Neural crest cell (in vitro differentiated cells): ENCODE measurements around the gene DNAJC13. TPM values are rescaled to one million over a fixed set of nuclear protein-coding genes. Genes with fewer than 3 reads are reported as not detected.

Source experiments
- DNase-seq: peaks from one replicate; pipeline ENCODE4 v3.0.0; 2021; ENCODE audit warnings: low read depth, mixed read lengths, low spot score
- H3K27ac Mint-ChIP-seq: one replicate; pipeline ENCODE4 v1.8.0; 2021; ENCODE audit warnings: mild to moderate bottlenecking, mixed read lengths; ENCODE audit not compliant: unreplicated experiment
- H3K27me3 Mint-ChIP-seq: 2 replicates; pipeline ENCODE4 v1.8.0; 2021; ENCODE audit warnings: low read depth, mild to moderate bottlenecking, mixed read lengths
- H3K36me3 Mint-ChIP-seq: 2 replicates; pipeline ENCODE4 v1.8.0; 2021; ENCODE audit warnings: low read depth, mild to moderate bottlenecking, mixed read lengths
- H3K4me1 Mint-ChIP-seq: 2 replicates; pipeline ENCODE4 v1.8.0; 2021; ENCODE audit warnings: mixed read lengths
- H3K4me3 Mint-ChIP-seq: one replicate; pipeline ENCODE4 v1.8.0; 2021; ENCODE audit warnings: mild to moderate bottlenecking, mixed read lengths
- H3K9me3 Mint-ChIP-seq: 2 replicates; pipeline ENCODE4 v1.8.0; 2021; ENCODE audit warnings: mixed read lengths
- total RNA-seq: library from RNA; stranded (reverse); gene quantifications from 2 replicates; pipeline ENCODE4 v1.2.1, GENCODE V29; 2021
- TF ChIP-seq, protein P1 (sequence below): fragments of 200-600 bp; sonication (generic); conservative IDR thresholded peaks from 2 replicates; pipeline ENCODE4 v1.5.0; 2021; ENCODE audit warnings: antibody characterized with exemption, mild to moderate bottlenecking

The DNAJC13 gene
- total RNA-seq, 1 donor from 2014 or later: 36.0 TPM

DNA sequence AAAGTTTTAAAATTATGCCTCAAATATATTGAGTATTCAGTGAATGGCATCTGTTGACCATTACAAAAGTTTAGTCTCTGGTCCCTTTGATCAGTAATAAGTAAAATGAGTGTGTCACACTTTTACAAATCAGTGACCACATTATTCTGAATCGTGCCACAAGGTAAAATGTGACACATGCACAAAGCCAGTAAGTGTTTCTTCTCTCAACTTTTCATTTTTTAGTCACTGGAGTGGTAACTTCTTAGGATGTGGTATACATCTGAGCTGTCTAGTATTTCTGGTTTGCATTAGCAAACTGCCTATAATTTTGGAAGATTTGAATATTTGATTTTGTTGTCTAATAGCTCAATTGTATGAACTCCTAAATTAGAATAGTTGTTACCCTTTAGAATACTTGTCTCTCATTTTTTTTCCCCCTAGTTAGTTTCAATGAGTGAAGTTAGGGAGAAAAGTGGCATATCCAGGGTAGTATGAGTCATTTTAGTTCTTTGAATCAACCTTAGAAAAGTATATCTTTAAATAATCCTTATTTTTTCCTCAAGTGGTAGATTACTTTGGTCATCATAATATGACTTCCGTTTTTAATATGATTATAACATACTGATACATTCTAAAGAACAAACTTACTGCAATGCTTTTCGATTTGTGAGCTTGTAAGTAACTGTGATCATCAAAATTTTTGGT, 18.1 kb downstream of the DNAJC13 start:
- TF ChIP-seq, protein P1, sequence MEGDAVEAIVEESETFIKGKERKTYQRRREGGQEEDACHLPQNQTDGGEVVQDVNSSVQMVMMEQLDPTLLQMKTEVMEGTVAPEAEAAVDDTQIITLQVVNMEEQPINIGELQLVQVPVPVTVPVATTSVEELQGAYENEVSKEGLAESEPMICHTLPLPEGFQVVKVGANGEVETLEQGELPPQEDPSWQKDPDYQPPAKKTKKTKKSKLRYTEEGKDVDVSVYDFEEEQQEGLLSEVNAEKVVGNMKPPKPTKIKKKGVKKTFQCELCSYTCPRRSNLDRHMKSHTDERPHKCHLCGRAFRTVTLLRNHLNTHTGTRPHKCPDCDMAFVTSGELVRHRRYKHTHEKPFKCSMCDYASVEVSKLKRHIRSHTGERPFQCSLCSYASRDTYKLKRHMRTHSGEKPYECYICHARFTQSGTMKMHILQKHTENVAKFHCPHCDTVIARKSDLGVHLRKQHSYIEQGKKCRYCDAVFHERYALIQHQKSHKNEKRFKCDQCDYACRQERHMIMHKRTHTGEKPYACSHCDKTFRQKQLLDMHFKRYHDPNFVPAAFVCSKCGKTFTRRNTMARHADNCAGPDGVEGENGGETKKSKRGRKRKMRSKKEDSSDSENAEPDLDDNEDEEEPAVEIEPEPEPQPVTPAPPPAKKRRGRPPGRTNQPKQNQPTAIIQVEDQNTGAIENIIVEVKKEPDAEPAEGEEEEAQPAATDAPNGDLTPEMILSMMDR: no peak
- Mint-ChIP-seq H3K4me3 (no peak overlapping the region), H3K9me3 (no peaks in the 10 kb centered on the region), H3K27me3 (no peaks in the 10 kb centered on the region), H3K4me1 (no peaks in the 10 kb centered on the region), H3K27ac (no peak overlapping the region), H3K36me3 (peaks cover 4% of the 10 kb centered on the region)
- DNase-seq: no peak

DNA sequence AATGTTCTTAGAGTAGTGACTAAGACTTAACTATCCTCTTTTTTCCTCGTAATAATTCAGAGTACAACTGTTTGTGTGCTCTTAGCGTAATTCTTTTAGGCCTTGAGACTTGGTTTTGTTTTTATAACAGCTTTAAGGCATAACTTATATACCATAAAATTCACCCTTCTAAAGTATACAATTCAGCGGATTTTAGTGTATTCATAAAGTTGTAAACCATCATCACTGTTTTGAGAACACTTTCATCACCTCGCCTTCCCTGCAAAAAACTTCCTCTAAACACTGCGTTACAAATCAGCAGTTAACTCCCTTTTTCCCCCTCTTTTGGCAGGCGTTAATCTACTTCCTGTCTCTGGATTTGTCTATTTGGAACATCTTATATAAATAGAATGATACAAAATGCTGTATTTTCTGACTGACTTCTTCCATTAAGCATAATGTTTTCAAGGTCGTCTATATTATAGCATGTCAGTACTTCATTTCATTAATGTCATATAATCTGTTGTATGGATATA, 18.7 kb downstream of the DNAJC13 start:
- TF ChIP-seq, protein P1: no peak
- no peak for DNase-seq
- H3K27ac Mint-ChIP-seq: no peak overlapping the region
- H3K9me3 Mint-ChIP-seq: no peaks in the 10 kb centered on the region
- no peaks in the 10 kb centered on the region for H3K4me1 Mint-ChIP-seq
- H3K4me3 Mint-ChIP-seq: no peak overlapping the region
- peaks cover 4% of the 10 kb centered on the region for H3K36me3 Mint-ChIP-seq
- H3K27me3 Mint-ChIP-seq: no peaks in the 10 kb centered on the region

DNA sequence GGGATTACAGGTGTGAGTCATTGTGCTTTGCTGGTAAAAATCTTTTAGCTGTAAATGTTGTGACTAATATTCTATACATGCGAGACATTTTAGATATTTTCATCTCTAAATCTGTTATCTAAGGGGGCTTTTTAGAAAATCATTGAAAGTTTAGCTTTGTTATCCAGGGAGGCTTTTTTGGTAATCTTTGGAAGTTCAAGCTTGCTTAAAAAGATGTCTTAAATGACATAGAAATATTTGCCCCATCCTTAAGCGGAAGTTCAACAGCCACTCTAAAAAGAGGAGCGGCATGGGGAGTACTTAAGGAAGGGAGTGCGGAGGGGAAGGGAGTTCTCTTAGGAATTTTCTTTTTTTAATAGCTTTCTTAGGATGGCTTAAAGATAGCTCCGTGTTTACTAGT, 26.1 kb downstream of the DNAJC13 start:
- no peak overlapping the region for H3K27ac Mint-ChIP-seq
- no peaks in the 10 kb centered on the region for H3K9me3 Mint-ChIP-seq
- no peak overlapping the region for H3K4me3 Mint-ChIP-seq
- TF ChIP-seq, protein P1: no peak
- peaks cover 10% of the 10 kb centered on the region for H3K36me3 Mint-ChIP-seq
- DNase-seq: no peak
- peaks cover 4% of the 10 kb centered on the region for H3K4me1 Mint-ChIP-seq
- no peaks in the 10 kb centered on the region for H3K27me3 Mint-ChIP-seq

DNA sequence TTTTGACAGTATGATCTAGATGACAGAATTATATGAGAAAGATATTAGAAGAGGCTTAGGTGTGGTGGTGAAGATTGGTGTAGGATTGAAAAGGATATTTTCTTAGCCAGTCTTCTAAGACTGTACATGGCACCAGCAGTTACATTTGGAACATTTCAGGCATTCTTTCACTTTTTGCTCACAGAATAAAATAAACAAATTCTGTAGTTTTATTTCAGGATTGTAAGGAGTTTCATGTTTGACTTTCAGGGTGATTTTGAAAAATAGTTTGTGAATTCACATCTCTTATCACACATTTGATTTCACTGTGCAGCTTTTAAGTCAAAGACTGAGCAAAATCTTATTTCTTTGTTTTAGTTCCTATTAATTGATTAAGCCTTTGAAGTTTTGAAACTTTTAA, 27.1 kb downstream of the DNAJC13 start:
- TF ChIP-seq, protein P1: no peak
- Mint-ChIP-seq H3K36me3 (peaks cover 10% of the 10 kb centered on the region), H3K27ac (no peak overlapping the region), H3K4me3 (no peak overlapping the region), H3K27me3 (no peaks in the 10 kb centered on the region), H3K9me3 (no peaks in the 10 kb centered on the region), H3K4me1 (peaks cover 4% of the 10 kb centered on the region)
- DNase-seq: no peak

DNA sequence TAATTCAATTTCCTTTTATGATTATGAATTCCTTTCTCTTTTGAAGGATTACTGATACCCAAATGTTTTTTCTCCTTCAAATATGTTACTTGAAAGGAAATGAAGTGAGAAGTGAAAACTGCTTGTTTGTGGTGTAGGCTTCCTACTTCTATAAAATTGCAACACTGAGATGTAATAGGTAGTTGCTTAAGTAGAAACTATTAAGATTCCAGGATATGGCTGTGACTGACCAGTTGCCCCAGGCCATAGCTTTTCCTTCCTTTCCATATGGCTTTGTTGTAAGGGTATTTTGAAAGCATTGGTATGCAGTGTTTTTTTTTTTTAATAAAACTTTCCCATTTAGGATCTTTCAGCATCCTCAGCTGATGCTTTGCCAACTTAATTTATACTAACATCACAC, 28.5 kb downstream of the DNAJC13 start:
- Mint-ChIP-seq H3K36me3 (peaks cover 10% of the 10 kb centered on the region), H3K4me3 (no peak overlapping the region), H3K4me1 (peaks cover 4% of the 10 kb centered on the region), H3K27me3 (no peaks in the 10 kb centered on the region), H3K9me3 (no peaks in the 10 kb centered on the region), H3K27ac (no peak overlapping the region)
- no peak for DNase-seq
- TF ChIP-seq, protein P1: no peak
